ENCODE data around the gene RSU1. TPM values are rescaled to one million over a fixed set of nuclear protein-coding genes. Genes with fewer than 3 reads are reported as not detected.

RSU1 gene
- total RNA-seq, 1 donor from 2014 or later = 118 TPM

DNA sequence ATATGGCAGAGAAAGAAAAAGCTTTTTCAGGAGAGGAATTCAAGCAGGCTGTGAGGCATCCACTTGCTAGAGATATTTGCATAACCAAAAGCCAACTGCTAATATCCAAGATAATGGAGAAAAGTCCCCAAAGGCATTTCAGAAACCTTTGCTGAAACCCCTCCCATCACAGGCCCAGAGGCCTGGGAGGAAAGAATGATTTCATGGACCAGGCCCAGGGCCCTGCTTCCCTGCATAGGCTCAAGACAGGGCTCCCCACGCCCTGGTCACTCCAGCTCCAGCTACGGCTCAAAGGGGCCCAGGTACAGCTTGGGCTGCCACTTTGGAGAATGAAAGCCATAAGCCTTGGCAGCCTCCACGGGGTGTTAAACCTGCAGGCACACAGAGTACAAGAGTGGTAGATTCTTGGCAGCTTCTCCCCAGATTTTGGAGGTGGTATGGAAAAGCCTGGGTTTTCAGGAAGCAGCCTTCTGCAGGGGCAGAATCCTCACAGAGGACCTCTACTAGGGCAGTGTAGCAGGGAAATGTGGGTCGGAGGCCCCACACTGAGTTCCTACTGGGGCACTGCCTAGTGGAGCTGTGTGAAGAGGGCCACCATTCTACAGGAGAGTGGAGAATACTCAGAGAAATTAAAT, 5.6 kb upstream of the RSU1 start:
- H3K36me3 Mint-ChIP-seq (ENCODE audit: low read depth, unreplicated experiment) = peaks cover 28% of the 10 kb centered on the region
- peak overlapping the region; percentile 79 for H3K4me3 Mint-ChIP-seq (ENCODE audit: unreplicated experiment)
- H3K27me3 Mint-ChIP-seq (ENCODE audit: unreplicated experiment) = no peaks in the 10 kb centered on the region

DNA sequence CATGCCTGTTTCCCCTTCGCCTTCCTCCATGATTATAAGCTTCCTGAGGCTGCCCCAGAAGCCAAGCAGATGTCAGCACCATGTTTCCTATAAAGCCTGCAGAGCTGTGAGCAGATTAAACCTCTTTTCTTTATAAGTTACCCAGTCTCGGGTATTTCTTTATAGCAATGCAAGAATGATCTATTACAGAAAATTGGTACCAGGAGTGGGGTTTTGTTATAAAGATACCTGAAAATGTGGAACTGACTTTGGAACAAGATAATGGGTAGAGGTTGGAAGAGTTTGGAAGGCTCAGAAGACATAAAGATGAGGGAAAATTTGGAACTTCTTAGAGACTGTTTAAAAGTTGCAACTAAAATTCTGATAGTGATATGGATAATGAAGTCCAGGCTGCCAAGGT, 4.8 kb upstream of the RSU1 start:
- no peak for TF ChIP-seq CTCF (IDR thresholded peaks at IDR 0.05; ENCODE audit: unreplicated experiment)
- no peak for DNase-seq (ENCODE audit: low spot score)
- peaks cover 6% of the 10 kb centered on the region for H3K4me1 Mint-ChIP-seq (ENCODE audit: unreplicated experiment)
- peaks cover 28% of the 10 kb centered on the region for H3K36me3 Mint-ChIP-seq (ENCODE audit: low read depth, unreplicated experiment)
- no peak overlapping the region for H3K27ac Mint-ChIP-seq (ENCODE audit: unreplicated experiment)
- H3K4me3 Mint-ChIP-seq (ENCODE audit: unreplicated experiment) = peak overlapping the region; percentile 60
- peaks cover 4% of the 10 kb centered on the region for H3K27me3 Mint-ChIP-seq (ENCODE audit: unreplicated experiment)
- H3K9me3 Mint-ChIP-seq (ENCODE audit: unreplicated experiment) = peaks cover 17% of the 10 kb centered on the region

More for the DNA sequence above, 5.6 kb upstream of the RSU1 start:
- TF ChIP-seq CTCF (IDR thresholded peaks at IDR 0.05; ENCODE audit: unreplicated experiment) = no peak
- Mint-ChIP-seq H3K4me1 (ENCODE audit: unreplicated experiment) (peaks cover 6% of the 10 kb centered on the region), H3K9me3 (ENCODE audit: unreplicated experiment) (peaks cover 17% of the 10 kb centered on the region), H3K27ac (ENCODE audit: unreplicated experiment) (no peak overlapping the region)
- DNase-seq (ENCODE audit: low spot score) = no peak

GRCh38 chr10:16820421-16820820, 3.2 kb upstream of the RSU1 start:
- peaks cover 6% of the 10 kb centered on the region for H3K27me3 Mint-ChIP-seq (ENCODE audit: unreplicated experiment)
- H3K9me3 Mint-ChIP-seq (ENCODE audit: unreplicated experiment) = peaks cover 17% of the 10 kb centered on the region
- peaks cover 16% of the 10 kb centered on the region for H3K4me1 Mint-ChIP-seq (ENCODE audit: unreplicated experiment)

DNA sequence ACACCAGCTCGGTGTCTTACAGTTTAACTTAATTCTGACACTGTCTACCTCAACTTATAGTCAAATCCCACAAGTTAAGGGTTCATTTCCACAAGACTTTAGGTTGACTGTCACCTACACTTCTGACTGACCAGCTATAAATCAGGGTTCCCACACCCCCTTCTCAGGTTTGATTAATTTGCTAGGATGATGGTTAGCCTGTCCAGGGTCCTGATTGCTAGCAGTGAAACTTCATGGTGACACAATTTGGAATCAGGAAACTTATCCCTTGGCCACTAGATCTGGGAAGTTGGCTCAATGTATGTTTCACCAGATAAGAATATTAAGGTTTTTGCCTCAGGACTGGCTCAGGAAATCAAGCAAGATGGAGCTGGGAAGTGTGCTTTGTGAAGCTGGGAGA, 2.8 kb upstream of the RSU1 start:
- Mint-ChIP-seq H3K9me3 (ENCODE audit: unreplicated experiment) (peaks cover 17% of the 10 kb centered on the region), H3K4me1 (ENCODE audit: unreplicated experiment) (peaks cover 19% of the 10 kb centered on the region), H3K27ac (ENCODE audit: unreplicated experiment) (no peak overlapping the region), H3K27me3 (ENCODE audit: unreplicated experiment) (peaks cover 8% of the 10 kb centered on the region), H3K4me3 (ENCODE audit: unreplicated experiment) (no peak overlapping the region), H3K36me3 (ENCODE audit: low read depth, unreplicated experiment) (peaks cover 33% of the 10 kb centered on the region)
- DNase-seq (ENCODE audit: low spot score) = no peak
- no peak for TF ChIP-seq CTCF (IDR thresholded peaks at IDR 0.05; ENCODE audit: unreplicated experiment)

More at GRCh38 chr10:16820421-16820820, 3.2 kb upstream of the RSU1 start:
- Mint-ChIP-seq H3K36me3 (ENCODE audit: low read depth, unreplicated experiment) (peaks cover 33% of the 10 kb centered on the region), H3K4me3 (ENCODE audit: unreplicated experiment) (no peak overlapping the region), H3K27ac (ENCODE audit: unreplicated experiment) (no peak overlapping the region)
- DNase-seq (ENCODE audit: low spot score) = no peak
- TF ChIP-seq CTCF (IDR thresholded peaks at IDR 0.05; ENCODE audit: unreplicated experiment) = no peak

DNA sequence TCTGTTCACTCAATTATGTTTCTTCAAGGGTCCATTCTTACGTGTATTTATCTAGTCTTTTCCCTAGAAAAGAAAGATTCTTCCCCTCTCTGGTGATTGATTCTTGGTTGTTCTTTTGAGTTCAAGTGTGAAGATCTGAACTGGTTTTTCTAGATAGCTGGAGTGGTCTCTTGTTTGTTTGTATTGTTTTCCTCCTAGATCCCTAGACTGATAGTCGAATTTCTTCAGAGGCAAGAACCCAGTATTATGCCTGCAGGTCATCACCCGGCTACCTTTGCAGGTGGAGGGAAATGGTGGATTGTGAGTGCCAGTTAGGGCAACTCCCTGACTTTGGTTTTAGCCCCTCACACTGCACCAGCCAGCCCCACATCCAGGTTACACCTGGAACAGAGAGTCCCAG, 2.2 kb upstream of the RSU1 start:
- DNase-seq (ENCODE audit: low spot score) = no peak
- Mint-ChIP-seq H3K4me1 (ENCODE audit: unreplicated experiment) (peaks cover 22% of the 10 kb centered on the region), H3K27me3 (ENCODE audit: unreplicated experiment) (peaks cover 8% of the 10 kb centered on the region), H3K4me3 (ENCODE audit: unreplicated experiment) (no peak overlapping the region), H3K36me3 (ENCODE audit: low read depth, unreplicated experiment) (peaks cover 33% of the 10 kb centered on the region), H3K9me3 (ENCODE audit: unreplicated experiment) (peaks cover 17% of the 10 kb centered on the region), H3K27ac (ENCODE audit: unreplicated experiment) (peak overlapping the region; percentile 0)
- TF ChIP-seq CTCF (IDR thresholded peaks at IDR 0.05; ENCODE audit: unreplicated experiment) = no peak
